Ovary (tissue), 9 donors: ENCODE data around the gene CACNB2. TPM values are rescaled to one million over a fixed set of nuclear protein-coding genes. Genes with fewer than 3 reads are reported as not detected.
"Not testable (repeated sequence)": the region's sequence is repeated elsewhere in the genome, so short reads cannot be mapped to it uniquely, and the experiment has no call there.

Experiments
- DNase-seq, 5 donors: peaks; one replicate each; pipeline ENCODE4 v3.0.0-alpha.2; 2019 to 2020
- H3K27ac ChIP-seq, 2 donors: fragments of 200-600 bp; one replicate each; pipeline versions ENCODE4 v1.5.1 to v1.8.0; 2019 to 2022
- H3K27me3 ChIP-seq: fragments of 200-600 bp; one replicate; pipeline ENCODE4 v1.8.0; 2022
- H3K36me3 ChIP-seq: fragments of 200-600 bp; sonication (generic); one replicate; pipeline ENCODE4 v1.5.1; 2019
- H3K4me1 ChIP-seq: one replicate; pipeline ENCODE4 v1.8.1; 2013; ENCODE audit warnings: mild to moderate bottlenecking, moderate library complexity; ENCODE audit not compliant: insufficient read depth
- H3K4me3 ChIP-seq: fragments of 200-600 bp; sonication (generic); one replicate; pipeline ENCODE4 v1.5.1; 2017
- H3K9me3 ChIP-seq, 2 donors: fragments of 200-600 bp in 1 of 2; sonication (generic) in 1 of 2; one replicate each; pipeline versions ENCODE4 v1.5.1 to v1.8.1; 2013 to 2019; ENCODE audit warnings: mild to moderate bottlenecking in 1 of 2, moderate library complexity in 1 of 2
- EP300 ChIP-seq: sonication (generic); formaldehyde crosslinking; IDR thresholded peaks from one replicate; pipeline ENCODE4 v1.6.1; 2017; ENCODE audit warnings: antibody characterized with exemption
- POLR2A ChIP-seq: fragments of 450-650 bp; IDR thresholded peaks from one replicate; pipeline ENCODE4 v1.6.1; 2017; ENCODE audit warnings: antibody characterized with exemption, mild to moderate bottlenecking, moderate library complexity
- WGBS, 3 donors: extraction: QIAGEN DNeasy Blood & Tissue Kit in 1 of 3; methylation state at CpG; one replicate each; pipeline versions ENCODE4 v1.1.5 to v1.1.7; 2013 to 2017; 5-methylcytosine and 5-hydroxymethylcytosine counted together
- intact Hi-C, 4 donors: fragments of 100-400 bp; cut with DNase I; formaldehyde crosslinking; loops; one replicate each; pipeline versions ENCODE4 v1.11.0 to v1.15.1; 2022 to 2023
- polyA plus RNA-seq, 2 donors: library from polyadenylated mRNA; stranded (reverse); fragments of 200-250 nt in 1 of 2; fragments of 350-450 nt in 1 of 2; fragmentation: Illumina TruSeq in 1 of 2; extraction: RNeasy Lipid Tissue Mini Kit (QIAGEN cat#74804) in 1 of 2; gene quantifications; one replicate each; pipeline ENCODE4 v1.2.3, GENCODE V29; 2013 to 2014
- total RNA-seq, 7 donors: library from RNA; depleted of rRNA in 2 of 7; stranded (reverse); fragments of >200 nt in 2 of 7; fragmentation: NEBNext Ultra II Directional in 3 of 7; extraction: Animal tissue kit (Norgen Biotek cat#: 25700) in 3 of 7; gene quantifications; one replicate each; pipeline versions ENCODE4 v1.1.0 to v1.2.4, GENCODE V29; 2016 to 2023
- TF ChIP-seq, protein P1 (sequence below), 3 donors: fragments of 450-650 bp in 2 of 3; fragments of 200-600 bp in 1 of 3; IDR thresholded peaks; one replicate each; pipeline versions ENCODE4 v1.5.1 to v1.8.0; 2016 to 2022; ENCODE audit warnings: antibody characterized with exemption in 3 of 3, mild to moderate bottlenecking in 1 of 3
- donor health status: DM: no; HTN: no; CAD: no; lungs with moderate emphysema.
- donor health status: DM: no; HTN: no; CAD: no.
- donor health status: Bipolar disorder and iron deficiency.
- donor health status: DM: yes; HTN: yes; CAD: no.
- donor health status: DM: no; HTN: no; CAD: no.
- donor health status: DM: yes; HTN: yes; CAD: no.

CACNB2 gene
- total and polyA plus RNA-seq, 9 donors = 8.9 to 60.9 (median 23.8) TPM

DNA sequence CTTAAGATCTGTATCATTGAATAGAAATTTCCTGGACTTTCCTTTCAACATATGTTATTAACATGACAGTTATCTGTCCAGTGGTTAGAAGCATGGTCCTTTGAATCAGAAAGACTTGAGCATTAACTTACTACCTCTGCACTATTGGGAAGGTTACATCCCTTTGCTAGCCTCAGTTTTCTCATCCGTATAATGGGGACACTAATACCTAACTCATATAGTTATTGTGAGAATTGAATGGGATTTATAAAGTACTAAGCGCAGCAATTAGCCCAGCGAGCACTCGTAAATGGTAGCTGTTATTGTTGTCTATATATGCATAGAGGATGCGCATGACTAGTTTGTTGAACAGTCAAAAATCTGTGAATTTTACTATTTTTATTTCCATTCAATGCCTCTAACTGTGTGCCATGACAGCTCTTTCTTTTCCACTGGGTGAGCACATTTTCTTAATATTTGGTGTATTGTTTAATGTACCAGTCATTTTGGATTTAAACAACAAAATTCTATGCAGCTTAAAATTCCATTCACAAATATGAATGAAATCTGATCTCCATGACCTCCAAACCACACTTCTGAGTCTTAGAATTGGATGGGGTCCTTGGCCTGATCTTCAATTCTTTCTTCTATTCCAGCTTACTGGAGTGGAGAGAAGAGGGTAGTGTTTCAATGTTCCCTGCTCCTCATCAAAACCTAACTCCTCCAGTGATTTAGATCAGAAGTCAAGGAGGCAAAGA lies 65.0 kb downstream of the CACNB2 start:
- intact Hi-C loops = no loop called here
- TF ChIP-seq EP300 = no peak
- TF ChIP-seq, protein P1, sequence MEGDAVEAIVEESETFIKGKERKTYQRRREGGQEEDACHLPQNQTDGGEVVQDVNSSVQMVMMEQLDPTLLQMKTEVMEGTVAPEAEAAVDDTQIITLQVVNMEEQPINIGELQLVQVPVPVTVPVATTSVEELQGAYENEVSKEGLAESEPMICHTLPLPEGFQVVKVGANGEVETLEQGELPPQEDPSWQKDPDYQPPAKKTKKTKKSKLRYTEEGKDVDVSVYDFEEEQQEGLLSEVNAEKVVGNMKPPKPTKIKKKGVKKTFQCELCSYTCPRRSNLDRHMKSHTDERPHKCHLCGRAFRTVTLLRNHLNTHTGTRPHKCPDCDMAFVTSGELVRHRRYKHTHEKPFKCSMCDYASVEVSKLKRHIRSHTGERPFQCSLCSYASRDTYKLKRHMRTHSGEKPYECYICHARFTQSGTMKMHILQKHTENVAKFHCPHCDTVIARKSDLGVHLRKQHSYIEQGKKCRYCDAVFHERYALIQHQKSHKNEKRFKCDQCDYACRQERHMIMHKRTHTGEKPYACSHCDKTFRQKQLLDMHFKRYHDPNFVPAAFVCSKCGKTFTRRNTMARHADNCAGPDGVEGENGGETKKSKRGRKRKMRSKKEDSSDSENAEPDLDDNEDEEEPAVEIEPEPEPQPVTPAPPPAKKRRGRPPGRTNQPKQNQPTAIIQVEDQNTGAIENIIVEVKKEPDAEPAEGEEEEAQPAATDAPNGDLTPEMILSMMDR (IDR thresholded peaks at IDR 0.05) = no peak
- TF ChIP-seq POLR2A = no peak
- Histone ChIP-seq H3K27ac (no peak overlapping the region), H3K9me3 (no peaks in the 10 kb centered on the region), H3K4me1 (no peaks in the 10 kb centered on the region), H3K4me3 (no peak overlapping the region), H3K27me3 (no peaks in the 10 kb centered on the region), H3K36me3 (no peaks in the 10 kb centered on the region)
- 94 to 96% (median 95%) methylated on average over 5 of the region's 5 CpGs for WGBS, 3 donors
- DNase-seq = no peak

DNA sequence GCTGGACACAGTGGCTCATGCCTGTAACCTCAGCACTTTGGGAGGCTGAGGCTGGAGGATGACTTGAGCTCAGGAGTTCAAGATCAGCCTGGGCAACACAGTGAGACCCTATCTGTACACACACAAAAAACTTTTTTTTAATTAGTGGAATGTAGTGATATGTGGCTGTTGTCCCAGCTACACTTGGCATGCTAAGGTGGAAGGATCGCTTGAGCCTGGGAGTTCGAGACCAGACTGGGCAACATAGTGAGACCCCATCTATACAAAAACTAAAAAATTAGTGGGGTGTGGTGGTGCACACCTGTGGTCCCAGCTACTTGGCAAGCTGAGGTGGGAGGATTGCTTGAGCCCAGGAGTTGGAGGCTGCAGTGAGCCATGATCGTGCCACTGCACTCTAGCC lies 68.0 kb downstream of the CACNB2 start:
- H3K4me3 ChIP-seq, DNase-seq, H3K27ac ChIP-seq, H3K4me1 ChIP-seq, H3K36me3 ChIP-seq, intact Hi-C loops, H3K9me3 ChIP-seq, H3K27me3 ChIP-seq: not testable (repeated sequence)
- 99 to 100% (median 99%) methylated on average over 3 of the region's 3 CpGs for WGBS, 3 donors

DNA sequence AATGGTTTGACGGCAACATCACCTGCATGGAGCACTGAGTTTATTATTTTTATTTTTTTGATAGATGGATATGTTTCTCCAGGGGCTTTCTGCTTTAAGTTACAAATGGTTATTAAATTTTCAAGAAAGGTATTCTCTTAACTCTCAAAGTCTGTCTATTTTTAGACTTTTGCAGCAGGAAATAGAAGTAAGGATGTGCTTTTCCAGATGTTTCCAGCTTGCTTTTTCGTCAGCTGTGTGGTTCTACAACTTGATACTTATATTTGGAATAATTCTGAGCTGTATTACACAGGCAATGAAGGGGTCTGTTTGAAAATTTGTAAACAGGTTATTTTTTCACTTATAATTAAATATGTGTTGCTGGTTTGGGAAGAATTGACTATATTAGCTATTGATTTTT lies 69.0 kb downstream of the CACNB2 start:
- TF ChIP-seq, protein P1 (IDR thresholded peaks at IDR 0.05) = no peak
- TF ChIP-seq POLR2A (no peak), EP300 (no peak)

DNA sequence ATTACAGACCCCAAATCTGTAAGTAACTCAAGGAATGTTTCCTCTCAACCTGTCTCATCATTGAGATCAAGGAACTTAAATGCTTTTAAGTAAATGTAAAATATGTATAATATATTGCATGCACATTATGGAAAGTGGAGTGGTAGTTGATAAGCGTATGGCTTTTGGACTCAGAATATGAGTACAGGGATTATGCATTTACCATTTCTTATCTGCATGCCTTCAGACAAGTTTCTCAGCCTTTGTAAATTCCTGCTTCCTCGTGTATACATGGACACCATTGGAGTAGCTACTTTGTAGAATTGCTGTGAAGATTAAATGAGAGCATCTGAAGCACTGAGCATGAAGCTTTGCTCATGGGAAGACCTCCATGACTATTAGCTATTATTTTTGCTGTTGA lies 70.5 kb downstream of the CACNB2 start:
- intact Hi-C loops = loop anchor here in 2 of 4 donors (10.0 kb wide), 2 partner anchors 66 to 296 kb away; partner anchors contain the start of gene CACNB2 (in 1 of the 2)
- TF ChIP-seq, protein P1 (IDR thresholded peaks at IDR 0.05) = no peak
- no peak for TF ChIP-seq EP300
- no peak for TF ChIP-seq POLR2A
- Histone ChIP-seq H3K36me3 (no peaks in the 10 kb centered on the region), H3K9me3 (no peaks in the 10 kb centered on the region), H3K4me1 (peaks cover 2% of the 10 kb centered on the region), H3K27me3 (no peaks in the 10 kb centered on the region), H3K27ac (no peak overlapping the region), H3K4me3 (no peak overlapping the region)
- no peak for DNase-seq
- 44 to 96% (median 46%) methylated on average over 2 of the region's 2 CpGs for WGBS, 3 donors

More for the DNA sequence above, 69.0 kb downstream of the CACNB2 start:
- H3K4me3 ChIP-seq = no peak overlapping the region
- no peaks in the 10 kb centered on the region for H3K4me1 ChIP-seq
- H3K27ac ChIP-seq = no peak overlapping the region
- intact Hi-C loops = no loop called here
- DNase-seq = no peak
- no peaks in the 10 kb centered on the region for H3K9me3 ChIP-seq
- no peaks in the 10 kb centered on the region for H3K36me3 ChIP-seq
- H3K27me3 ChIP-seq = no peaks in the 10 kb centered on the region
- WGBS, 3 donors = 21 to 44% (median 27%) methylated on average over 2 of the region's 2 CpGs

DNA sequence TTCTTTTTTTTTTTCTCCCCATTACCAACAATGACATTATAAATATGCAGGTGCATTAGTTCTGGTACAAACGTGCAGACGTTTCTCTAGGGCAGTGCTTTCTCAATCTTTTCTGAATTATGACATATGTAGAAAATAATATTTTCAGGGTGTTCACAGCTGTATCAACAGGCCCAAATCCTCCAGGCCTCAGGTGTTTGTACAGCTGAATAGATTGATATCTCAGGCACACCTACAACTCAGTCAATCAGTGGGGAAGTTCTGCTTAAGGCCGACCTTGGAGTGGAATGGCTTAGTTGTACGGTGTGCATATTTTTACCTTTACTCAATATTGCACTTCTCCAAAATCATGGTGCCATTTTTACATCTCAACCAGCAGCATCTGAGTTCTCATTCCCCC lies 71.6 kb downstream of the CACNB2 start:
- intact Hi-C loops = loop anchor here in 2 of 4 donors (10.0 kb wide), 2 partner anchors 67 to 297 kb away; partner anchors contain the start of gene CACNB2 (in 1 of the 2)
- Histone ChIP-seq H3K9me3 (no peaks in the 10 kb centered on the region), H3K4me1 (peaks cover 2% of the 10 kb centered on the region), H3K27ac (no peak overlapping the region), H3K4me3 (no peak overlapping the region), H3K27me3 (no peaks in the 10 kb centered on the region), H3K36me3 (no peaks in the 10 kb centered on the region)
- 86 to 91% (median 90%) methylated on average over 4 of the region's 4 CpGs for WGBS, 3 donors
- TF ChIP-seq EP300 (no peak), POLR2A (no peak)
- TF ChIP-seq, protein P1 (IDR thresholded peaks at IDR 0.05) = no peak
- DNase-seq = no peak
